ENCODE results near the gene CCDC142. TPM values are rescaled to one million over a fixed set of nuclear protein-coding genes. Genes with fewer than 3 reads are reported as not detected.

Gene CCDC142
- total and polyA plus RNA-seq, 4 donors, result 5.1 to 28.3 (median 10.8) TPM

GRCh38 chr2:74428675-74429074 is 54.1 kb downstream of the CCDC142 start:
- DNase-seq (ENCODE audit: low spot score), result no peak
- 93% methylated on average over 5 of the region's 5 CpGs for WGBS
- no peak overlapping the region for H3K9ac ChIP-seq (ENCODE audit: low read depth in 1 of 2, low read length in 2 of 2)
- H3K36me3 ChIP-seq (ENCODE audit: control insufficient read depth in 4 of 4, insufficient read depth in 3 of 4, low read depth in 1 of 4, low read length in 3 of 4), result peaks cover 10 to 53% (median 37%) of the 10 kb centered on the region in 4 donors
- no peaks in the 10 kb centered on the region for H3K9me3 ChIP-seq (ENCODE audit: control insufficient read depth in 4 of 4, low read length in 3 of 4)
- H3K4me3 ChIP-seq (ENCODE audit: low read depth in 1 of 3, low read length in 3 of 3), result no peak overlapping the region
- TF ChIP-seq NR2F2 (IDR thresholded peaks at IDR 0.05) (no peak), SP1 (IDR thresholded peaks at IDR 0.05) (no peak), ZBTB33 (IDR thresholded peaks at IDR 0.05) (no peak), YY1 (IDR thresholded peaks at IDR 0.05) (no peak), RAD21 (IDR thresholded peaks at IDR 0.05) (no peak)
- peak overlapping the region; percentile 21 to 80 for H3K27ac ChIP-seq (ENCODE audit: low read depth in 1 of 2, low read length in 2 of 2)
- H3K4me1 ChIP-seq (ENCODE audit: control insufficient read depth in 4 of 4, insufficient read depth in 4 of 4, low read length in 3 of 4), result peaks cover 9 to 42% (median 40%) of the 10 kb centered on the region in 4 donors
- no peaks in the 10 kb centered on the region for H3K27me3 ChIP-seq (ENCODE audit: control insufficient read depth in 4 of 4, insufficient read depth in 4 of 4, low read length in 3 of 4)

- peaks cover 7 to 40% (median 39%) of the 10 kb centered on the region in 4 donors for H3K4me1 ChIP-seq (ENCODE audit: control insufficient read depth in 4 of 4, insufficient read depth in 4 of 4, low read length in 3 of 4)
- TF ChIP-seq RXRA (IDR thresholded peaks at IDR 0.05) (no peak), SP1 (IDR thresholded peaks at IDR 0.05) (no peak), ATF3 (IDR thresholded peaks at IDR 0.05) (no peak), HNF4A (conservative IDR thresholded peaks at IDR 0.05) (no peak), REST (IDR thresholded peaks at IDR 0.05) (no peak), YY1 (IDR thresholded peaks at IDR 0.05) (no peak), GABPA (IDR thresholded peaks at IDR 0.05 in 1 of 2, conservative IDR thresholded peaks at IDR 0.05 in 1 of 2) (no peak), FOXA1 (IDR thresholded peaks at IDR 0.05) (no peak), JUND (IDR thresholded peaks at IDR 0.05) (no peak), FOXA2 (IDR thresholded peaks at IDR 0.05) (no peak), MAX (IDR thresholded peaks at IDR 0.05) (no peak)
- peaks cover 10 to 52% (median 37%) of the 10 kb centered on the region in 4 donors for H3K36me3 ChIP-seq (ENCODE audit: control insufficient read depth in 4 of 4, insufficient read depth in 3 of 4, low read depth in 1 of 4, low read length in 3 of 4)
- no peak overlapping the region for H3K9ac ChIP-seq (ENCODE audit: low read depth in 1 of 2, low read length in 2 of 2)
- 92% methylated on average over 3 of the region's 3 CpGs for WGBS
- H3K4me3 ChIP-seq (ENCODE audit: low read depth in 1 of 3, low read length in 3 of 3), result no peak overlapping the region
- no peak overlapping the region for H3K27ac ChIP-seq (ENCODE audit: low read depth in 1 of 2, low read length in 2 of 2)
- no peak for DNase-seq (ENCODE audit: low spot score)
- H3K9me3 ChIP-seq (ENCODE audit: control insufficient read depth in 4 of 4, low read length in 3 of 4), result no peaks in the 10 kb centered on the region
- no peaks in the 10 kb centered on the region for H3K27me3 ChIP-seq (ENCODE audit: control insufficient read depth in 4 of 4, insufficient read depth in 4 of 4, low read length in 3 of 4)
These were observed 55.2 kb downstream of the CCDC142 start for GRCh38 chr2:74427551-74427950.

Measured in liver (tissue), 9 donors.